SU-DHL-6 (cell line): ENCODE measurements around the gene ARHGEF38.

ENCODE experiments used
- CTCF ChIP-seq: fragments of 200-600 bp; sonication (generic); IDR thresholded peaks from one replicate; pipeline ENCODE4 v1.5.1; 2017; ENCODE audit warnings: antibody characterized with exemption, mild to moderate bottlenecking, low read length, moderate library complexity; ENCODE audit not compliant: insufficient read depth, poor library complexity, severe bottlenecking
- EZH2phosphoT487 ChIP-seq: fragments of 200-600 bp; sonication (generic), shearing (Covaris generic); conservative IDR thresholded peaks from 2 replicates; pipeline ENCODE4 v1.6.1; 2018; ENCODE audit warnings: mild to moderate bottlenecking, antibody characterized with exemption, low read length, moderate library complexity, mixed read lengths

- TF ChIP-seq CTCF (no peak), EZH2phosphoT487 (no peak)
These were observed 53.1 kb downstream of the ARHGEF38 start for GRCh38 chr4:105605493-105605892.
